Prostate gland (tissue), 2 donors: Measurements from ENCODE around the gene MAS1L.

Experiments
- POLR2A ChIP-seq: fragments of 450-650 bp; IDR thresholded peaks from one replicate; pipeline ENCODE4 v1.6.1; 2016; ENCODE audit warnings: antibody characterized with exemption, mild to moderate bottlenecking
- POLR2AphosphoS5 ChIP-seq: sonication (generic); formaldehyde crosslinking; IDR thresholded peaks from one replicate; pipeline ENCODE4 v1.6.1; 2017; ENCODE audit warnings: antibody characterized with exemption
- TF ChIP-seq, protein P1 (sequence below), 4 experiments: fragments of 200-600 bp in 2 of 4; fragments of 450-650 bp in 2 of 4; sonication (generic) in 2 of 4; IDR thresholded peaks; 1 replicate in 3 of 4; 2 replicates in 1 of 4; pipeline ENCODE4 v1.5.1; 2016 to 2019; ENCODE audit warnings: antibody characterized with exemption in 4 of 4, mild to moderate bottlenecking in 2 of 4, moderate library complexity in 2 of 4

DNA sequence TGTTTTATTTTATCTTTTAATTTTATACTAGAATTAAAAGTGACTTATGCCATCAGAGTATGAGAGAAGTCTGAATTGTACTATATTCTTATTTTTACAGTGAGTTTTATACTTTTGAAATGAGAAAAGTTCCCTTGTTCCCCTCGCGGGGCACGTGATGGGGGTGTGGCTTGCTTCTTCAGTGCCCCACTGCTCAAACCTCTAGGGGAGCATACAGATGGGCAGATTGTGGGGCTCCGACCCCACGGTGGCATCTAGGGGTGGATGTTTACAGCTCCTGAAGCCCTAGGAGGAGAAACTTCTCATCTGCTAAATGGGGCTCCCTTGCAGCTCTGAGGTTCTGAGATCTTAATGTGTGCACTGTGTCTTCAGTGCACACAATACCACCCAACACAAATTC, 11.9 kb upstream of the MAS1L start:
- no peak for TF ChIP-seq POLR2A
- TF ChIP-seq POLR2AphosphoS5: no peak
- TF ChIP-seq, protein P1, sequence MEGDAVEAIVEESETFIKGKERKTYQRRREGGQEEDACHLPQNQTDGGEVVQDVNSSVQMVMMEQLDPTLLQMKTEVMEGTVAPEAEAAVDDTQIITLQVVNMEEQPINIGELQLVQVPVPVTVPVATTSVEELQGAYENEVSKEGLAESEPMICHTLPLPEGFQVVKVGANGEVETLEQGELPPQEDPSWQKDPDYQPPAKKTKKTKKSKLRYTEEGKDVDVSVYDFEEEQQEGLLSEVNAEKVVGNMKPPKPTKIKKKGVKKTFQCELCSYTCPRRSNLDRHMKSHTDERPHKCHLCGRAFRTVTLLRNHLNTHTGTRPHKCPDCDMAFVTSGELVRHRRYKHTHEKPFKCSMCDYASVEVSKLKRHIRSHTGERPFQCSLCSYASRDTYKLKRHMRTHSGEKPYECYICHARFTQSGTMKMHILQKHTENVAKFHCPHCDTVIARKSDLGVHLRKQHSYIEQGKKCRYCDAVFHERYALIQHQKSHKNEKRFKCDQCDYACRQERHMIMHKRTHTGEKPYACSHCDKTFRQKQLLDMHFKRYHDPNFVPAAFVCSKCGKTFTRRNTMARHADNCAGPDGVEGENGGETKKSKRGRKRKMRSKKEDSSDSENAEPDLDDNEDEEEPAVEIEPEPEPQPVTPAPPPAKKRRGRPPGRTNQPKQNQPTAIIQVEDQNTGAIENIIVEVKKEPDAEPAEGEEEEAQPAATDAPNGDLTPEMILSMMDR (IDR thresholded peaks at IDR 0.05): no peak
